GM12878 (cell line): Measurements from ENCODE around the gene PNMA5. TPM values are rescaled to one million over a fixed set of nuclear protein-coding genes. Genes with fewer than 3 reads are reported as not detected.

ENCODE experiments used
- ATAC-seq: fragments of 200-7000 bp; cut with Tn5 transposase; 3 replicates; pipeline ENCODE4 v1.9.1; 2020; ENCODE audit warnings: mild to moderate bottlenecking, moderate library complexity
- BruUV-seq: library from RNA; stranded (reverse); fragments of 400-500 nt; replicated peaks from 2 replicates; lab custom pipeline; 2021; lab: Mats Ljungman, UMichigan
- CTCF ChIA-PET: fragments of 300-600 bp; sonication (Branson Sonifier 250); formaldehyde crosslinking; extraction: SDS; loops from one replicate; lab custom pipeline; 2021; ENCODE audit warnings: inconsistent platforms; lab: Yijun Ruan, JAX
- POLR2A ChIA-PET: fragments of 350-600 bp; formaldehyde crosslinking; extraction: SDS; loops from one replicate; lab custom pipeline; 2021; ENCODE audit warnings: inconsistent platforms; lab: Charles Lee
- RAD21 ChIA-PET: fragments of 300-600 bp; sonication (Branson Sonifier 250); formaldehyde crosslinking; loops from one replicate; lab custom pipeline; 2023; ENCODE audit warnings: antibody characterized with exemption; ENCODE audit not compliant: unreplicated experiment; lab: Charles Lee
- SMC1A ChIA-PET: fragments of 300-600 bp; sonication (Branson Sonifier 250); formaldehyde crosslinking; loops from one replicate; lab custom pipeline; 2023; ENCODE audit not compliant: unreplicated experiment, uncharacterized antibody; lab: Charles Lee
- DNase-seq: peaks from one replicate; pipeline ENCODE4 v3.0.0-alpha.2; 2011; ENCODE audit warnings: low read depth, low spot score
- FAIRE-seq: peaks from 3 replicates; lab custom pipeline; 2011; peaks lifted over from hg19 to GRCh38; lab: Jason Lieb, UNC
- H2AFZ ChIP-seq: 2 replicates; pipeline ENCODE4 v1.6.0; 2011; ENCODE audit warnings: low read depth, low read length, control low read depth; ENCODE audit not compliant: control insufficient read depth
- H3K27ac ChIP-seq: 2 replicates; pipeline ENCODE4 v1.5.1; 2011; ENCODE audit warnings: control low read depth; ENCODE audit not compliant: control insufficient read depth, insufficient read depth
- H3K27me3 ChIP-seq, 2 experiments: replicated peaks in 1 of 2; 2 replicates each; pipeline versions ENCODE4 v1.6.0 to v1.6.1; 2011; ENCODE audit warnings: low read length in 1 of 2; ENCODE audit not compliant: control insufficient read depth in 2 of 2, insufficient read depth in 2 of 2
- H3K36me3 ChIP-seq, 2 experiments: 2 replicates each; pipeline ENCODE4 v1.5.1; 2011; ENCODE audit warnings: low read length in 1 of 2; ENCODE audit not compliant: control insufficient read depth in 2 of 2, insufficient read depth in 2 of 2
- H3K4me1 ChIP-seq: 2 replicates; pipeline ENCODE4 v1.6.1; 2011; ENCODE audit warnings: mild to moderate bottlenecking, low read length, moderate library complexity, mixed read lengths; ENCODE audit not compliant: control insufficient read depth, insufficient read depth
- H3K4me2 ChIP-seq: 2 replicates; pipeline ENCODE4 v1.6.0; 2011; ENCODE audit warnings: control low read depth; ENCODE audit not compliant: control insufficient read depth, insufficient read depth
- H3K4me3 ChIP-seq: fragments of 200-600 bp; sonication (generic); 2 replicates; pipeline ENCODE4 v1.5.1; 2016
- H3K79me2 ChIP-seq: 2 replicates; pipeline ENCODE4 v1.6.0; 2011; ENCODE audit warnings: low read length; ENCODE audit not compliant: control insufficient read depth, insufficient read depth
- H3K9ac ChIP-seq: 2 replicates; pipeline ENCODE4 v1.8.0; 2011; ENCODE audit warnings: low read length, control low read depth, mixed read lengths; ENCODE audit not compliant: control insufficient read depth, insufficient read depth
- H3K9me3 ChIP-seq: replicated peaks from 3 replicates; pipeline ENCODE4 v1.5.1; 2011; ENCODE audit warnings: mild to moderate bottlenecking, low read length; ENCODE audit not compliant: control insufficient read depth, insufficient read depth
- H4K20me1 ChIP-seq: 2 replicates; pipeline ENCODE4 v1.6.0; 2011; ENCODE audit not compliant: control insufficient read depth, insufficient read depth
- JUND ChIP-seq: IDR thresholded peaks from 2 replicates; pipeline ENCODE4 v1.6.1; 2012; ENCODE audit warnings: low read depth, mild to moderate bottlenecking, low read length, improper control_type of control experiment, moderate library complexity
- TBL1XR1 ChIP-seq: IDR thresholded peaks from 2 replicates; pipeline ENCODE4 v1.6.1; 2012; ENCODE audit warnings: low read depth, low read length, improper control_type of control experiment
- ZNF207 ChIP-seq: fragments of 450-650 bp; IDR thresholded peaks from 2 replicates; pipeline ENCODE4 v1.6.1; 2014; ENCODE audit warnings: antibody characterized with exemption, mild to moderate bottlenecking, borderline replicate concordance
- ZZZ3 ChIP-seq: IDR thresholded peaks from 2 replicates; pipeline ENCODE4 v1.6.1; 2011; ENCODE audit warnings: low read depth; ENCODE audit not compliant: control insufficient read depth, insufficient read length
- WGBS: methylation state at CpG from one replicate; pipeline ENCODE4 v1.1.6; 2016; ENCODE audit warnings: low lambda C conversion rate; ENCODE audit not compliant: insufficient replicate concordance, insufficient coverage; ENCODE audit errors: missing lambda C conversion rate; 5-methylcytosine and 5-hydroxymethylcytosine counted together
- in situ Hi-C: fragments of 300-500 bp; cut with MboI; formaldehyde crosslinking; loops from 9 replicates; pipeline ENCODE4 v1.14.3; 2018; ENCODE audit warnings: mixed read lengths
- intact Hi-C: fragments of 100-400 bp; cut with micrococcal nuclease; formaldehyde crosslinking; loops from one replicate; pipeline ENCODE4 v1.14.2; 2022; ENCODE audit not compliant: unreplicated experiment
- polyA plus RNA-seq, 11 experiments: library from polyadenylated mRNA; depleted of rRNA in 4 of 11; unstranded in 6 of 11; stranded (reverse) in 5 of 11; fragments of >200 nt; fragmentation: Nextera tagmentation in 4 of 11; fragmentation: Illumina TruSeq in 1 of 11; extraction: Ambion mirVana in 4 of 11; extraction: Trizol in 1 of 11; gene quantifications; 1 replicate in 1 of 11; 2 replicates in 10 of 11; pipeline versions ENCODE4 v1.2.1 to v1.2.3, GENCODE V29; 2011 to 2016; ENCODE audit warnings: inconsistent platforms in 2 of 11, missing spikeins in 2 of 11, low read depth in 1 of 11
- total RNA-seq, 4 experiments: library from RNA; depleted of rRNA in 3 of 4; stranded (reverse); fragments of >200 nt in 3 of 4; fragmentation: Illumina TruSeq in 1 of 4; extraction: Trizol in 1 of 4; gene quantifications; 2 replicates each; pipeline versions ENCODE4 v1.2.1 to v1.2.3, GENCODE V29; 2013 to 2021
- TF ChIP-seq, protein P1 (sequence below): fragments of 150-350 bp; IDR thresholded peaks from 2 replicates; pipeline ENCODE4 v1.6.1; 2016; ENCODE audit warnings: low read depth, low read length

The PNMA5 gene
- total and polyA plus RNA-seq, 10 of the 15 experiments (the other 5 are each of a cell fraction or from before 2014, with no cell fraction given) = 0.03 TPM; not detected in 9

DNA sequence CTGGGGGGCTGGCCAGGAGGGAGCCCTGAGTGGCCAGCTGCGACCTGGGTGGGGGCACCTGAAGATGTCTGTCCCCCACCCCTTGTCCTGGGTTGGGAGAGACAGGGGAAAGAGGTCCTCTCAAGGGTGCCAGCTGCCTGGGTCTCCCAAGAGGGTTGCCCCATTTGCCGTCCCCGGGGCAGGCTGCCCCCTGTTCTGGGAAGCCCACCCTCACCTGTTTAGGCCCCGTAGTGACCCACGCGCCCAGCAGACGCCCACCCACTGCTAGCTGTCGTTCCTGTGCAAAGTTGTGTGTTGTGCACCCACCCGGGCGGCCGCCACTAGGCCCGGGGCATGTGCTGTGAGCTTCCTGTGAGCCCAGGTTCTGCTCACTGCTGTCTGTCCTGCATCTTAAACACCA, 36.9 kb upstream of the PNMA5 start:
- no peak for DNase-seq
- no TSS peak for BruUV-seq
- ChIA-PET SMC1A (no interaction called here), POLR2A (no interaction called here), RAD21 (no interaction called here), CTCF (no interaction called here)
- no peaks in the 10 kb centered on the region for H3K36me3 ChIP-seq
- no peak overlapping the region for H3K4me2 ChIP-seq
- H3K27me3 ChIP-seq = no peaks in the 10 kb centered on the region
- no peak overlapping the region for H3K9ac ChIP-seq
- 63% methylated on average over 12 of the region's 12 CpGs for WGBS
- no peak overlapping the region for H3K4me3 ChIP-seq
- no peak for FAIRE-seq
- in situ Hi-C loops (no loop called here), intact Hi-C loops (loop anchor here (5.0 kb wide), 1 partner anchor 476 kb away; no protein-coding TSS in a partner anchor)
- no peak for ATAC-seq
- H3K4me1 ChIP-seq = no peaks in the 10 kb centered on the region
- H3K9me3 ChIP-seq = no peaks in the 10 kb centered on the region; the same call in 2 of the 3 replicates
- no peaks in the 10 kb centered on the region for H3K79me2 ChIP-seq
- TF ChIP-seq JUND = no peak
- TF ChIP-seq TBL1XR1 = no peak
- no peak for TF ChIP-seq ZNF207
- TF ChIP-seq, protein P1, sequence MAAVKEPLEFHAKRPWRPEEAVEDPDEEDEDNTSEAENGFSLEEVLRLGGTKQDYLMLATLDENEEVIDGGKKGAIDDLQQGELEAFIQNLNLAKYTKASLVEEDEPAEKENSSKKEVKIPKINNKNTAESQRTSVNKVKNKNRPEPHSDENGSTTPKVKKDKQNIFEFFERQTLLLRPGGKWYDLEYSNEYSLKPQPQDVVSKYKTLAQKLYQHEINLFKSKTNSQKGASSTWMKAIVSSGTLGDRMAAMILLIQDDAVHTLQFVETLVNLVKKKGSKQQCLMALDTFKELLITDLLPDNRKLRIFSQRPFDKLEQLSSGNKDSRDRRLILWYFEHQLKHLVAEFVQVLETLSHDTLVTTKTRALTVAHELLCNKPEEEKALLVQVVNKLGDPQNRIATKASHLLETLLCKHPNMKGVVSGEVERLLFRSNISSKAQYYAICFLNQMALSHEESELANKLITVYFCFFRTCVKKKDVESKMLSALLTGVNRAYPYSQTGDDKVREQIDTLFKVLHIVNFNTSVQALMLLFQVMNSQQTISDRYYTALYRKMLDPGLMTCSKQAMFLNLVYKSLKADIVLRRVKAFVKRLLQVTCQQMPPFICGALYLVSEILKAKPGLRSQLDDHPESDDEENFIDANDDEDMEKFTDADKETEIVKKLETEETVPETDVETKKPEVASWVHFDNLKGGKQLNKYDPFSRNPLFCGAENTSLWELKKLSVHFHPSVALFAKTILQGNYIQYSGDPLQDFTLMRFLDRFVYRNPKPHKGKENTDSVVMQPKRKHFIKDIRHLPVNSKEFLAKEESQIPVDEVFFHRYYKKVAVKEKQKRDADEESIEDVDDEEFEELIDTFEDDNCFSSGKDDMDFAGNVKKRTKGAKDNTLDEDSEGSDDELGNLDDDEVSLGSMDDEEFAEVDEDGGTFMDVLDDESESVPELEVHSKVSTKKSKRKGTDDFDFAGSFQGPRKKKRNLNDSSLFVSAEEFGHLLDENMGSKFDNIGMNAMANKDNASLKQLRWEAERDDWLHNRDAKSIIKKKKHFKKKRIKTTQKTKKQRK = no peak
- no peak for TF ChIP-seq ZZZ3
- no peak overlapping the region for H2AFZ ChIP-seq
- no peak overlapping the region for H3K27ac ChIP-seq
- no peaks in the 10 kb centered on the region for H4K20me1 ChIP-seq
